NOMO-1 treated with DMSO at 0.1 percent for 48 hours (cell line): Measurements from ENCODE around the gene FDX2.

Experiments used
- DNase-seq: peaks from one replicate; lab custom pipeline; 2025; ENCODE audit not compliant: unreplicated experiment; lab: John Stamatoyannopoulos, UW

Gene FDX2

DNA sequence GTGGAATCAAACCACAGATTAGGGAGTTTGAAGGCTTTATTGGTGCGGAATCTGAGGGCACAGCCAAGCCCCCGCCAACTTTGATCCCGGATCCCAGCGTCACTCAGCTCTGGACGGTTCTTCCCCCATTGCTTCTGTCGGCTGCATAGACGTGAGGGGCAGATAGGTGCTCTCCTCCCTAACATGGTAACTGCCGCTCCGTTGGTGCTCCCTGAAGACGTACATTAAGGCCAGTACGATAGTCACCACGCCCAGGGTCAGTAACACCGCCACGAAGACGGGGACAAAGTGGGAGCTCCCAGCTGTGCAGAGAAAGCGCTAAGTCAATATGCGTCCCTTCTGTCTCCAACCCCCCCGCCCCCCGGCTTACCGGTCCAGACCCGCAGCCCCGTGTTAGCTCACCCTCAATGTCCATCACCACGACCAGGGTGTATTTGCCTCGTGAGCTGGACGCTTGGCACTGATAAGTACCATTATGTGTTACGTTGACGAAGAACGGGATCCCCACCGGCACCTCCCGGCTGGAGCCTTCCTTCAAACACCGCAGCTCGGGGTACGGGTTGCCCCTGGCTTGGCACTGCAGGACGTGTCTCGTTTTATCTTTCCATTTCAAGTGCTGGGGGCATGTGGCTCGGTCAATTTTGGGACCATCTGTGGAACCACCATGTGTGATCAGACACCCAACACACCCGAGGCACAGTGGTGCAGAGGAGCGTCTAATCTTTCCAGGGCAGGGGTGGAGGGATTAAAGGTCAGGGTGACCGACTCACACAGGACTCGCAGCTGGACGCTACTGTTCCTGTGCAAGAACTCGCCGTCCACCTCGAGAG, 18.2 kb upstream of the FDX2 start:
- DNase-seq, result no peak

GRCh38 chr19:10332965-10333757, 17.3 kb upstream of the FDX2 start, which contains the start of gene RAVER1:
Gene RAVER1, minus strand, starts transcription at chr19:10333529. Its CDS starts 22 bp downstream, at chr19:10333507.
- peak; percentile 95 for DNase-seq

DNA sequence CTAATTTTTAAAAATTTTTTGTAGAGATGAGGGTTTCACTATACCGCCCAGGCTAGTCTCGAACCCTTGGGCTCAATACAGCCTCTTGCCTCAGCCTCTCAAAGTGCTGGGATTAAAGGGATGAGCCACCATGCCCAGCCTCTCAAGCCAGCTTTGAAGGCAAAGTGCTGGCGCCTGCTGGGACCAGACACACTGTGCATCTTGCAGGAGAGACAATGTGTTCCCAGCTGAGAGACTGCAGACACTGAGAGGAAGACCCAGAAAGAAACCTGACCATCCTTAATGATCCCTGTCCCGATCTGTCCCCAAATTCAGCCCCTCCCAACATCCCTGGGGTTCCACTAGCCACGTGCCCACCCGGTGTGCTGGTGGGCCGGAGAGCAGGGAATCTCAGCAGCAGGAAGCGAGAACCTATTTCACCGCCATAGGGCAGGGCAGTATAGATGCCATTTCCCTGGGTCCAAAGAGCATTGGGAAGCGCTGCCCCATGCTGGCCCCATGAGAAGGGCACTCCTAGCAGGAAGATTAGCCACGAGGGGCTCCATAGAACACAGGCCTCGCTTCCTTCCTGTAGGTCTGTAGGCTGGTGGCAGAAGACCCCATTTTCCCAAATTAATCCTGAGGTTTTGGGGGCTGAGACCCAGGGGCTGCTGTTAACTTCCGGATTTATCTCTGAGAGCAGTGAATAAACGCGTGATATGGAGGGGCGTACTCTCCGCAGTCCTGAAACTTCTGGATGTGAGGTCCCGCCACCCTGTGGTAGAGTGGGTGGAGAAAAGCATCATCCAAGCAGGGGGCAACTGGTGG, 16.5 kb upstream of the FDX2 start:
- no peak for DNase-seq

DNA sequence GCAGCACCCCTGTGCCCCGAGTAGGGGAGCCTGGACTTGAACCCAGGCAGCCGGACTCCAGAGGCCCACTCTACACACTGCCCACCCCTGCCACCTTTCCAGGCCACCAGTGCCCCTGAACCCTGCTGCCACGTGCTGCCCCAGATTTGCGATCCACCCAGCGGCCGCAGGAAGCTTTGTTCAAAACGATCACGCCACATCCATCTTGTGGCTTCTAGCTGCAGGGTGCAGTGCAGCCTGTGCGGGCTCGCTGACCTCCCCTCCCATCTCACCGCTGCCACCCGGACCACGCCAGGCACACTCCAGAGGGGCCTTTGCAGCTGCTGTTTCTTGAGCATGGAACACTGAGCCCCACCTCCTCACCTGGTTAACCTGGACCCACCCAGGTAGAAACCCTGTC, 13.7 kb upstream of the FDX2 start:
- DNase-seq, result no peak

DNA sequence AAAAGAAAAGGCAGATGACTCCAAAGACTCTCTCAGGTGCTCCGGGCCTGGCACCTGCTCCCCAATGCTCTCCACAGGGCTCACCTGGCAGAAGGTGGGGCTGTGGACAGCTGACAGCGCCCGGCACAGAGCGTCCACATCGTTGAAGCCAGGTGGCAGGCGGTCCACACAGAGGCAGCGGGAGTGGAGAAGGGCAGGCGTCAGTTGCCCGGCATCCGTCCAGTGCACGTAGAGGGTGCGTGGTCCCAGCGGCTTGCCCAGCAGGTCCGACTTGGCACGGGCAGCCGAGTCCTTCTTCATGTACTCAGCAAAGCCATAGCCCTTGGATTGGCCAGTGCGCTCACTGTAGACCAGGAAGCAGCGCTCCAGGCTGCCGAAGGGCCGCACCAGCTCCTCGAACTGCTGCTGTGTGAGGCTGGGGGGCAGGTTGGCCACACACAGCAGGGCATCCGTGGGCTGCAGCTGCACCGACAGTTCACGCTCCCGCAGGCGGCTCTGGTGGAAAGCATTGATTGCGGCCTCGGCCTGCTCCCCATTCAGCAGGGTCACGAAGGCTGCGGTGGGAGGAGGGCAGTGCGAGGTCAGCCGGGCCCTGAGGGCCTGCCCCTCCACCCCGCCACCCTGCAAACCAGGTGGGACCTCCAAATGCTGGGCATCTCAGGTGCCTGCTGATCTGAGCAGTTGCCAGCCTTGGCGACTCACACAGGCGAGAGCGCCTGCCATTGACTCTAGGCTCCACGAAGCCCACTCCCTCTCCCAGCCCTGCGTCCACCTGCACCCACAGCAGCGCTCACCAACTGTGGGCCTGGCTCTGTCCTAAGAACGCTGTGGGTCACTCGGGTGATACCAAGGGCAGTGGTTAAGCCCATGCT, 13.0 kb upstream of the FDX2 start:
- DNase-seq, result no peak

DNA sequence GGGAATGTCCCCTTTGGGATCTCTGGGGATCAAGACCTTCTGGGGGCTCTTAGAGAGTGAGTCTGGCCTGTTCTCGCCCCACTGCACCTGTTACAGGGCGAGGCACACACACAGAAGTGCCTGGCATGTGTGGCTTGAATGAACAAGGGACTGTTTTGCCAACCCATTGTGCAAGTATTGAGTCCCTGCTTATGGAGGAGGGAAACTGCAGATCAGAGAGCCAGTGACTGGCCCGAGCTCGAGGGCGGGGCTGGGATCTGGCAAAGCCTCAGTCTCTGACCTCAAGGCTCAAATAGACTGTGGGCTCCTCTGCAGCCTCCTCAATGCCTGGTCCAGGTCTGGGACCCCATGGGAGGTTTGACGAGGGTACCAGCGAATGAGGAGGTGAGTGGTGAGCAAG, 12.0 kb upstream of the FDX2 start:
- no peak for DNase-seq

DNA sequence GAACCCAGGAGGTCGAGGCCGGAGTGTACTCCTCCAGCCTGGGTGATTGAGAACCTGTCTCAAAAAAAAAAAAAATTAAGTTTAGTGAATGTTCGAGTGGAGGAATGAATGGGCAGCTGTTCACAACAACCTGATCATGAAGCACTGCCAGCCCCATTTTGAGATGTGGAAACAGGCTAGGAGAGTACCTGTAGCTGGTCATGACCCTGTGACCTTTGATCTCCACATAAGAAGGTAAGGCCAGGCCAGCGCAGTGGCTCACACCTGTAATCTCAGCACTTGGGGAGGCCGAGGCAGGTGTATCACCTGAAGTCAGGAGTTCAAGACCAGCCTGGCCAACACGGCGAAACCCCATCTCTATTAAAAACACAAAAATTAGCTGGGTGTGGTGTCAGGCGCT, 9.9 kb upstream of the FDX2 start:
- no peak for DNase-seq

DNA sequence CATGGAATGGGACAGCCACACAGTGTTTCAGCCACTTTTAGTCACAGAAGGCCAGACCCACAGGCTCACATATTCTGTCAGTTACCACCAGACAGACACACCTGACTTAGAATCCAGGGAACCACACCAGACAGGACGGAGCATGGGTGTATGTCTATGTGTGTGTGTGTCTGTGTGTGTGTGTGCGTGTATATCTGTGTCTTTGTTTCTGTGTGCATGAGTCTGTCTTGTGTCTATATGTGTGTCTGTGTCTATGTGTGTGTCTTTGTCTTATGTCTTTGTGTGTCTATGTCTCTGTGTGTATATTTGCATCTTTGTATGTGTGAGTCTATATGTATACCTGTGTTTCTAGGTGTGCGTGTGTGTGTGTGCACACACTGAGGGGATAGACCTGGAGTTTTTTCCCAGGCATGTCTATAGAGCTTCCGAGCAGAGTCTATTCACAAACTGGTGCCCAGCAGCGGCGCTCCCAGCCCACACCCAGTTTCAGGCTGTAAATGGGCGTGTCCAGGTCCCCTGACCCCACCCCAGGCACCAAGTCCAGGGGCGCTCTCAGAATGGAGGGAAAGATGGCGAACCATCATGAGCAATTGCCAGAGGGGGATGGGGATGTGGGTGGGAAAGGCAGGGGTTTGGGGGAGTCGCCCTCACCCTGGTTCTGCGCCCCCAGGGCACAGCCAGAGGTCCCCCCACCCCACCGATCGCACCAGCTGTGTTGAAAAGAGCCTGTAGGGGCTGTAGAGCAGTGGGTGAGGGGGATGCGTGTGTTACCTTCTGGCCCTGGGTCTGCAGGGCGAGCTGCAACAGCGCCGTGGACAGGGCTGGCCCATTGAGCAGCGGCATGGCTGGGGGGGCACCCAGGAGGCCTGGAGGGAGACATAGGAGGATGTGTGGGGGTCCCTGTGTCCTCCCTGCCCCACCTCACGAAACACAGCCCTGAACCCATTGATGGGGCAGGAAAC, 6.3 kb upstream of the FDX2 start:
- no peak for DNase-seq

- no peak for DNase-seq
These were observed 5.6 kb upstream of the FDX2 start for GRCh38 chr19:10321417-10321797.

GRCh38 chr19:10320602-10321416, 5.0 kb upstream of the FDX2 start:
- DNase-seq, result no peak

DNA sequence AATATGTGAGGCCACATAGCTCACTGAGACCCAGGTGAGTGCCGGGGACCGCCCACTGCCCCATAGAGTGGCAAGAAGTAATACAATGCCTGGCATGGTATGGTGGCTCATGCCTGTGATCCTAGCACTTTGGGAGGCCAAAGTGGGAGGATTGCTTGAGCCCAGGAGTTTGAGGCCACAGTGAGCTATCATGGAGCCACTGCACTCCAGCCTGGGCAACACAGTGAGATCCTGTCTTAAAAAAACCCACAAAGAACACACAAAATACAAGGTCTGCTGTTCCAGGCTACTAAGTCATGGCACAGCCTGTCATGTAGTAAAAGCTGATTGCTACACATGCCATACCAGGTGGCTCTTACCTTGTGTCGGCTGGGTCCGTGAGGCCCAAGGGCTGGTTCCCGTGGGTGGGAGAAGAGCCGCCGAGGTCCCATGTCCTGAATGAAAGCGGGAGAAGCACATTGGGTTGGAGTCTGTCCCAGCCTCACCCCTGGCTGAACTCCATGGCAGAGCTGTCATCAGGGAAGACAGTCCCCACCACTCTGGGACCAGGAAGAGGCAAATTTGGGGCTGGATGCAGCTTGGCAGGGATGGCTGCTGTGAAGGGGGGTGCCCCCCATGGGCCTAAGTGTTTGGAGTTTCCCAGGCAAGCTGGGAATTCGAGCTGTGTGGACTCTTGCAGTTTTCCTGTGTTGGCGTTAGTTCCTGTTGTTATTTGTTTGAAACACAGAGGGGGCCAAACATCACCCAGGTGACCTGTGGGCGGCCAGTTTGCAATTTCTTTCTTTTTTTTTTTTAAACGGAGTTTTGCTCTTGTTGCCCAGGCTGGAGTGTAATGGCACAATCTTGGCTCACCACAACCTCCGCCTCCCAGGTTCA, 3.2 kb upstream of the FDX2 start:
- no peak for DNase-seq

GRCh38 chr19:10317857-10318462, 2.1 kb upstream of the FDX2 start:
- DNase-seq, result no peak

GRCh38 chr19:10317045-10317856, 1.4 kb upstream of the FDX2 start:
- no peak for DNase-seq

DNA sequence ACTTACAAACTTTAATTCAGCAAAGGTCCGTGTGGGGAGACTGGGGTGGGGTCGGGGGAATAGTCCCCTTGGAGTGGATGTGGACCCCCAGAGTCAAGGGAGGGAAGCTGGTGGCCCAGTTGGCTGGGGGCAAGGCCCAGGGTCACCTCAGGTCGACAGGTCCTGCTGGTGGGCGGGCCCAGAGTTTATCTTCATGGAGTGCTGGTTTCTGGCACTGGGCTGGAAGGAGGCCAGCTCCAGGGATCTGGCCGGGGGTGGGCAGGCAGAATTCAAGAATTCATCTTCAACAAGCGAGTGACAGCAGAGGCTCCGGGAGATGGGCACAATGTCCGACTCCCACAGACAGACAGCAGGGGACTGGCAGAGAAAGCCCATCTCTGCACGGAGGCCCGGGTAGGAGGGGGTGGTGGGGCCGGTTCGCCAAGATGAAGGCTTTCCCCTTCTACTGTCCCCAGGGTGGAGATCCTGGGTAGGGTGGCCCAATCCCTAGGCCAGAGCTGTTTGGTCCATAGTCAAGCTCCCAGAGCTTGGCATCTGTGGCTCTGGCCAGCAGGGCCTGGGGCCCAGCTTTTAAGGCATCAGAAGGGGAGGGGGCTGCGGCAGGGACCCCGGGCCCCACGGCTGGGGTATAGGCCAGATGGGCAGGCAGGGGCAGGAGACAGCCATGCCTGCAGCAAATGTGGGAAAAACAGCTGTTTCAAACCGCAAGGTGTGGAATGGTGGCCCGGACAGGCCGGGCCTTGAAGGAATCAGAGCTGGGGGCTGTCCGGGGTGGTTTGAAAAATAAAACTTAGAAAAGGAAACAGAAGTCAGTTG, 622 bp upstream of the FDX2 start:
- no peak for DNase-seq

DNA sequence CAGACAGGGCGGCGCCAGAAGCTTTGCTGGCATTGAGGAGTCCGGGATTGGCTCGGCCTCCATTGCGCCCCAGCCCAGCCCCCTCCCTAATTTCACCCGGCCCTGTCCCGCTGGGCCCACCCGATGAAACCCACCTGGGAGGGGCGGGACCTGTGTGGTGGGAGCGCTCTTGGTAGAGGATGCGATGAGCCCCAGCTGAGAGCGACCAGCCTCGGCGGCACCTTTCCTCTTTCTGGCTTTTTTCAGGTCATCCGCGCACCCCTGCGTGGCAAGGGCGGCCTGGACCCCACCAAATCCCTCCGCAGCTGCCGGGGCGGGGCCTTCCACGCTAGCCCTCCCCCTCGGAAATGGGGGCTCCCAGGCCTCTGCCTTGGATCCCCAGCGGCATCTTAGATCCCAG, 6.4 kb downstream of the FDX2 start, which contains the start of gene ZGLP1:
Gene ZGLP1 (minus strand): TSS at position 393 of the 400 bp plus-strand sequence.
- DNase-seq, result no peak
